A172 (cell line): ENCODE results near the gene MCTP1. TPM values are rescaled to one million over a fixed set of nuclear protein-coding genes. Genes with fewer than 3 reads are reported as not detected.
"Not testable (repeated sequence)": the region's sequence is repeated elsewhere in the genome, so short reads cannot be mapped to it uniquely, and the experiment has no call there.

Experiments used
- DNase-seq: peaks from one replicate; pipeline ENCODE4 v3.0.0-alpha.2; 2015; ENCODE audit warnings: low spot score
- total RNA-seq: library from RNA; depleted of rRNA; stranded (reverse); fragments of >200 nt; shearing (Covaris generic); gene quantifications from 2 replicates; pipeline ENCODE4 v1.2.3, GENCODE V29; 2014

The MCTP1 gene
- total RNA-seq, 1 experiment from 2014 or later, result 15.7 TPM

- DNase-seq, result no peak
Measured at GRCh38 chr5:95252801-95253200, 32.1 kb downstream of the MCTP1 start.

GRCh38 chr5:95251185-95251584 is 33.7 kb downstream of the MCTP1 start:
- DNase-seq, result no peak

GRCh38 chr5:95244479-95244878 is 40.4 kb downstream of the MCTP1 start:
- DNase-seq, result no peak

- no peak for DNase-seq
Measured at GRCh38 chr5:95241635-95242034, 43.3 kb downstream of the MCTP1 start.

GRCh38 chr5:95241161-95241560 is 43.7 kb downstream of the MCTP1 start:
- DNase-seq, result no peak

- peak; percentile 39 for DNase-seq
Measured at GRCh38 chr5:95238560-95239325, 46.2 kb downstream of the MCTP1 start.

- no peak for DNase-seq
Measured at GRCh38 chr5:95237324-95237723, 47.6 kb downstream of the MCTP1 start.

GRCh38 chr5:95235439-95235982 is 49.4 kb downstream of the MCTP1 start:
- no peak for DNase-seq

- no peak for DNase-seq
Measured at GRCh38 chr5:95229646-95230045, 55.2 kb downstream of the MCTP1 start.

- DNase-seq, result no peak
Measured at GRCh38 chr5:95224701-95225459, 60.0 kb downstream of the MCTP1 start.

GRCh38 chr5:95223566-95224258 is 61.2 kb downstream of the MCTP1 start:
- no peak for DNase-seq

- DNase-seq, result no peak
Measured at GRCh38 chr5:95222836-95223235, 62.1 kb downstream of the MCTP1 start.

- DNase-seq, result no peak
Measured at GRCh38 chr5:95221234-95221633, 63.7 kb downstream of the MCTP1 start.

- no peak for DNase-seq
Measured at GRCh38 chr5:95220381-95220780, 64.5 kb downstream of the MCTP1 start.

- no peak for DNase-seq
Measured at GRCh38 chr5:95219411-95219810, 65.5 kb downstream of the MCTP1 start.

- DNase-seq, result no peak
Measured at GRCh38 chr5:95217881-95218280, 67.0 kb downstream of the MCTP1 start.

GRCh38 chr5:95217351-95217750 is 67.5 kb downstream of the MCTP1 start:
- DNase-seq, result no peak

GRCh38 chr5:95216136-95216955 is 68.5 kb downstream of the MCTP1 start:
- no peak for DNase-seq

GRCh38 chr5:95207811-95208210 is 77.1 kb downstream of the MCTP1 start:
- not testable (repeated sequence) for DNase-seq

- no peak for DNase-seq
Measured at GRCh38 chr5:95194856-95195255, 90.0 kb downstream of the MCTP1 start.

GRCh38 chr5:95191330-95191729 is 93.6 kb downstream of the MCTP1 start:
- no peak for DNase-seq
